GM21528 (cell line): Measurements from ENCODE around the gene PALS1.
"Not testable (repeated sequence)": the region's sequence is repeated elsewhere in the genome, so short reads cannot be mapped to it uniquely, and the experiment has no call there.

Experiments
- ATAC-seq: cut with Tn5 transposase; IDR thresholded peaks from one replicate; pipeline ENCODE4 v1.9.1; 2021; ENCODE audit warnings: mild to moderate bottlenecking, moderate library complexity; ENCODE audit not compliant: unreplicated experiment, low FRiP score

The PALS1 gene

DNA sequence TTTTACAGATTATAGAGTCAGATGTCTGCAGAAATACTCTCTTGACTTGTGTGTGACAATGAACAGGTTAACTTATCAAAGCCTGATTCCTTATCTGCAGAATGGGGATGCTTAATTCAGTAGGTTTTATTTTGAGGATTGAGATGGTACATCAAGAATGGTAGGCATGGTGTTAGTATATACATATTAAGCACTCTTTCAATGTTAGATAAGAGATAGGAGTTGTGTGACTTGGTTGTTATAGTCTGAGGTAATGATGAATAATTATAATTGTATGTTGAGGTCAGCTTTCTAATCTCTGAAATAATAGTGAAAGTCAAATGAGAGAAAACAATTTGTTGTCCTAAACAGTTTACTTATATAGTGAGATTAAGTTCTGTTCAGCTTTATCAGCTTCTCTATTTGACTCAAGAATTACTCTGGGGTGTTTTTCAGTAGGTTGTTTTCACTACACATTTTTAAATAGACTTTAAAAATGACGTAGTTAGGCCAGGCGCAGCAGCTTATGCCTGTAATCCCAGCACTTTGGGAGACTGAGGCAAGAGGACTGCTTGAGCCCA is 11.9 kb downstream of the PALS1 start:
- no peak for ATAC-seq

DNA sequence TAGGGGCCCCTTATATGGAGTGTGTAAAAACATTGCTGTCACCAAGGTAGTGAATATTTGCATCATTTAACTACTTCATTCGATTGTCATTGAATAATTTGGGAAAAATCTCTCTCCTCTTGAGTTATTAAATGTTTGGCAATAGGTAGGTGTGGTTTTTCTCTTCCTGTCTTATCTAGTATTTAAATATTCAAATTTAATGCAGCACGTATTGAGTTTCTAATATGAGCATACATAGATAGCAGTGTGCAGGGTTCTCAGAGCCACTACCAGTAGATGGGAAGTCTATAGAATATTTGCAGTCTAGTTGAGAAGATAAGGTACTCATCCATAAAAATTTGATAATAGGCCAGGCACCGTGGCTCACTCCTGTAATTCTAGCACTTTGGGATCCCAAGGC is 16.7 kb downstream of the PALS1 start:
- ATAC-seq = no peak

DNA sequence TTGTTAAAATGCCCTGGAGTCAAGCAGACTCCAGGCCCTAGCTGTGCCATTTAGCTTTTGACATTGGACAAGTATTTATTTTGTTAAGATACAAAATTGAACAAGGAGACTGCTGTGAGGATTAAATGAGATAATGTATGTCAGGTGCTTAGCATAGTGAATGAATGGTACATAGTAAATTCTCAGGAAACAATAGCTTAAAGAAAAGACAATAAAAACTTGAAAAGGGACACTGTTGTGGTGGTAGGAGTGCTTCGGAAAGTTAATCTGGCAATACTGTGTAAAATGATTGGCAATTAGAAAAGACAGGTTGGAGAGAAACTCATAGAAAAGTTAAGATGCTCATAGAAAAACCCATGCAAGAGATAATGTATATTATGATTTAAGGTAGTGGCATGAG is 19.7 kb downstream of the PALS1 start:
- ATAC-seq = no peak

DNA sequence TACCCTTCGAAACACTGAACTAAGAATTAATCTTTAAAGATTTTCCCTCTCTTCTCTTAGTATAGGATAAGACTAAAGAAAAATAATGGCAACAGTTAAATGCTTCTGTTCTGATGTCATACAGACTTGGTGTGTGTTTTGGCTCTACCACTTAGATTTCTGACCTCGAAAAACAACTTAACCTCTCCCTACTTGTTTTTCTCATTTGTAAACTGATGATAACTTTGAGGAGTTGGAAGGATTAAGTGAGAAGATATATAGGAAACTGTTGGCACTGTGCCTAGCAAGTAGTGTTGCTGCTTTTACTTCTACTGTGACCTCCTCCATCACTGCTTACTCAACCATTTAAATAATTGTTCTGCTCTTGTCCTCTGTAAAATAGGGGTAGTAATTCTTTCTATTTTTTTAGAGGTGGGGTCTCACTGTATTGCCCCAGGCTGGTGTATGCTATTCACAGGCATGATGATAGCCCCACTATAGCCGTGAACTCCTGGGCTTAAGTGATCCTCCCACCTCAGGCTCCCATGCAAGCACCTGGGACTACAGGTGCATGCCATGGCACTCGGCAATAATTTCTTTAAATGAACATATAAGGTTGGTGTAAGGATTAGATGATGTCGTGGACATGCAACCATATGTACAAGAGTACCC is 22.4 kb downstream of the PALS1 start:
- ATAC-seq = no peak

DNA sequence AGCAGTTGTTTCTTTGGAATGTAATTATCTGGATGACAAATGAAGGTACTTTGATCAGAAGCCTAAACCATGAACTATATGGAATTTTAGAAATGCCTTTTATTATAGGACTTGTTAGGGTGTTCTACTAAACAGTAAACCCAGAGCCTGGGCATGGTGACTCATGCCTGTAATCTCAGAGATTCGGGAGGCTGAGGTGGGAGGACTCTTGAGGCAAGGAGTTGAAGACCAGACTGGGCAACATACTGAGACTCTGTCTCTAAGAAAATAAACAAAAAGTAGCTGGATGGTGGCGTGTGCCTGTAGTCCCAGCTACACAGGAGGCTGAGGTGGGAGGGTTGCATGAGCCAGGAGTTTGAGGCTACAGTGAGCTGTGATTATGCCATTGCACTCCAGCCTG is 23.9 kb downstream of the PALS1 start:
- ATAC-seq = no peak

DNA sequence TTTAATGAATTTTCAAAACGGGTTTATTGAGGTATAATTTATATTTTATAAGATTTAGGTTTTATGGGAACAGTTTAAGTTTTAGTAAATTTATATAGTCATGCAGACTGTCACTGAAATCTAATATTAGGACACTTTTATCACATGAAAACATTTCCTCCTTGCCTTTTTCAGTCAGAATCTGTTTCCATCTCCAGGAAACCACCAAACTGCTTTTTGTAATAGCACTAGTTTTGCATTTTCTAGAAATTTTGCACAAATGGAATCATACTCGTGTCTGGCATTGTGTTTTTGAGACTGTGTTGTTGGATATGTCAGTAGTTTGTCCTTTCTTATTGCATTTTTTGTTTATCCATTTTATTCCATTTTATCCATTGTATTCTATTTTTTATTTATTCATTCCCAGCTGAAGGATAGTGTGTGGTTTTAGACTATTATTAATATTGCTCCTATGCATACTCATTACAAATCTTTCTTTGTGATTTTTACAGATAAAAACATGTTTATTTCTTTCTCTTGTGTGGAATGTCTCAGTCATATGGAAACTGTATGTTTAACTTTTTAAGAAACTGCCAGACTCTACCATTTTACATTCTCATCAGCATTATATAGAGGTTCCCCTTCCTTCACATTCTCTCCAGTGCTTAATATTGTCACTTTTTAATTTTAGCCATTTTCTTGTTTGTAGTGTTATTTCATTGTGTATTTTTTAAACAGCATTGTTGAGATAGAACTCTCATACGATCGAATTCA is 26.5 kb downstream of the PALS1 start:
- ATAC-seq = no peak

DNA sequence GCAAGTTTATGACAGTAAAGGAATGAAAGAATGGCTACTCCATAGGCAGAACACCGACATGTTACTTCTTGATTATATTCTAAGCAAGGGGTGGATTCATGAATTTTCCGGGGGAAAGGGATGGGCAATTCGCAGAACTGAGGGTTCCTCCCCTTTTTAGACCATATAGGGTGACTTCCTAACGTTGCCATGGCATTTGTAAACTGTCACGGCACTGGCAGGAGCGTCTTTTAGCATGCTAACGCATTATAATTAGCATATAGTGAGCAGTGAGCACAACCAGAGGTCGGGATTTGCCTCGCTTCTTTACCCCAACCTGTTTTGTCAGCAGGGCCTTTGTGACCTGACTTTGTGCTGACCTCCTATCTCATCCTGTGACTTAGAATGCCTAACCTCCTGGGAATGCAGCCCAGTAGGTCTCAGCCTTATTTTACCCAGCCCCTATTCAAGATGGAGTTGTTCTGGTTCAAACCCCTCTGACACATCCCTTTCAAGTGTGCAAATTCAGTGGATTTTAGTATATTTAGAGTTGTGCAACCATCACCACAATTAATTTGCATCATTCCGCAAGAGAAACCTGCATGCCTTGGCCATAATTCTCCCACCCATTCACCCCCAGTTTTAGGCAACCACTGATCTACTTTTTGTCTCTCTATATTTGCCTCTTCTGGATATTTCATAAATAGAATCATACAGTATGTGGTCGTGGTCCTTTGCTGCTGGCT is 27.4 kb downstream of the PALS1 start:
- no peak for ATAC-seq

DNA sequence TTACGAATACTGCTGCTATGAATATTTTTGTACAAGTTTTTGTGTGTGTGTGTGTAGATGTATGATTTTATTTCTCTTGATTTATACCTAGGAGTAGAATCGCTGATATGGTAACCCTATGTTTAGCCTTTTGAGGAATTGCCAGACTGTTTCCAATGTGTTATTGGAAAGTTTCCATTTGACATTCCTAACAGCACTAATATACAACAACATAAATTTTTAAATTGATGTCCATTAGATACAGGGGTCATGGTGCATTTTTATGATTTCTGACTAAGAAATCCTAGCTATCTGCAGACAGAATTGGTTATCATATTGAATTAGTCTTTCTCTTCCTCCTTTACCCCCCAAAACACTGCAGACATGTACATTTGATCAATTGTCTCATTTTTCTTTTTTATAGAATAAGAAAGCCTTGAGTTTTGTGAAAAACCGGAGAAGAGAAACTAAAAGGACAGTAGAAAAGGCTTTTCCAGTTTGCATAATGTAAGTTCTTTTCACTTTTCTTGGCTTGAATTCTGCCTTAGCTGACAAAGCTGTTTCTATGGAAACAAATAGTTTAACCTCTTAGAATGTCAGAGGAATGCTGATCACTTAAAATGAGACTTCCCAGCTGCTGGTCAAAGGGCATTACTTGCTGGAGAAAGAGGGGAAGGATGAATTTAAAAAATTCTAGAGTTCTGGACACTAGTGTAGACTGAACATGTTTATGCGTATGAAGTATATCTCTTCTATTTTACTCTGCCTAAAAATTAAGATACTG is 28.2 kb downstream of the PALS1 start:
- no peak for ATAC-seq

DNA sequence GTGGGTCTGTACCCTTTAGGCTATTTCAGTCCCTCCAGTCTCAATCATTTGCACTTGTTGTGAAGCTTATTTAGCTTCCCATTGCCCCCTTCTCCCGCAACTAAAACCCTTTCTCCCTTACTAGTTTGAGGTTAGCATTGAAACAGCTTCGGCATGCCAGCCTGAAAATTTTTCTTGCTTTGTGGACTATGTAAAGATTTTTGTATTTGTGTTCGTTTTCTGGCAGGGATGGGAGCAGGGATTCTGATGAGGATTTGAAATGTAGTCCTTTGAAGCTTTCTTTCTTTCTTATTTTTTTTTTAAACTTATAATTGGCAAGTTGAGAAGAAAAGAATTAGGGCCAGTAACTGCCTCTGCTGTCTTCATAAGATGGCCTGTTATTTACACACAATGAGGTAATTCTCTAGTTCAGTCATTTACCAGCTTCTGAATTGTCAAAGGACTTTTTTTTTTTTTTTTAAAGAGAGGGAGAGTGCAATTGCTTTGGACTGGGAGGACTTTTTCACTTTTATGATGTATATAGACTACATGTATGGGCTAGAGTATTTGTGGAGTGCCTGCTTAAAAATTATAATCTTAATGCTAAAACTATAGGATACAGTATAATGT is 29.0 kb downstream of the PALS1 start:
- no peak for ATAC-seq

DNA sequence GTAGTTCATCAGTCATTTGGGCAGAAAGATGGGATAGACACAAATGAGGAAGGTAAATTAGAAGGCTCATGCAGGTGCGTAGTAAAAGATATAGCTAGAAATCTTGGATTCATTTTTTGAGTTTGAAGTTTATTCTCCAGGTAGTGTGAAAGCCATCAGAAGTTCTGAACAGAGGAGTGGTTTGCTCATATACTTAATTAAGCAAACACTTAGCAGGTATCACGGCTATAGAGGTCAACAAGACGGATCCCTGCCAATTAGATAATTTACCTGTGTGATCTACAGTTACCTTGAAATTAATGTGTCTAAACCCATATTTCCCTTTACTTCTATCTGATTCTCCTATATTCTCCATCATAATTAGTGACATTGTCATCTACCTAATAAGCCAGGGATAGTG is 29.7 kb downstream of the PALS1 start:
- no peak for ATAC-seq

DNA sequence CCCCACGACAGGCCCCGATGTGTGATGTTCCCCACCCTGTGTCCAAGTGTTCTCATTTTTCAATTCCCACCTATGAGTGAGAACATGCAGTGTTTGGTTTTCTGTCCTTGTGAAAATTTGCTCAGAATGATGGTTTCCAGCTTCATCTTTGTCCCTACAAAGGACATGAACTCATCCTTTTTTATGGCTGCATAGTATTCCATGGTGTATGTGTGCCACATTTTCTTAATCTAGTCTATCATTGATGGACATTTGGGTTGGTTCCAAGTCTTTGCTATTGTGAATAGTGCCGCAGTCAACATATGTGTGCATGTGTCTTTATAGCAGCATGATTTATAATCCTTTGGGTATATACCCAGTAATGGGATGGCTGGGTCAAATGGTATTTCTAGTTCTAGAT is 32.0 kb downstream of the PALS1 start:
- ATAC-seq = not testable (repeated sequence)

DNA sequence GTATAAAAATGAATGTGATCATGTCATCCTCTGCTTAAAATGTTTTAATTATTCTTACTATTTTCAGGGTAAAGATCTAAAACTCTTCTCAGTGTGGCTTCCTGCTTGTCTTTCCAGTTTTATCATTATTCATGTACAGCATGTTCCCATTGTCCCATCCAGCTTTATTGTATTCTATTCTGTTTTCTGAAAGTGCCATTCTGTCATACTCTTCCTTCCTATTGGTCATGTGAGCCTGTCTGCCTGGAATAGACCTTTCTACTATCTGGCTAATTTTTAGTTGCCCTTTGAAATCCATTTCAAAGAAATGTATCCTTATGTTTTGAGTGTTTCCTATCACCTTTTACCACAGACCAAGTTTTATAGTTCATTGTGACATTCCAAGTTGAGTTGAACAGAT is 34.9 kb downstream of the PALS1 start:
- ATAC-seq = no peak

DNA sequence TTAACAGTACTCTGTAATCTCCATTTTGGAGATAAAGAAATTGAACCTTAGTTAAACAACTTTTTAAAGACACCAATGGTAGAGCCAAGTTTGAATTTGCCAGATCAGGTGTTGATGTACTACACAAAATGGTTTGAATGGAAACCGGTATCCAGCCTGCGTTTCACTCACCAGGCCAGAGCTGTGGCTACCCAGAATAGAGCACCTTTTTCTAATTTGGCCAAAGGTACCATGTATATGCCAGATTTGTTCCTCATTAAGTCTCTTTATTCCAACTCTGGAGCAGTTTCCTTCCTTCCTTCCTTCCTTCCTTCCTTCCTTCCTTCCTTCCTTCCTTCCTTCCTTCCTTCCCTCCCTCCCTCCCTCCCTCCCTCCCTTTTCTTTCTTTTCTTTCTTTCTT is 39.3 kb downstream of the PALS1 start:
- no peak for ATAC-seq

DNA sequence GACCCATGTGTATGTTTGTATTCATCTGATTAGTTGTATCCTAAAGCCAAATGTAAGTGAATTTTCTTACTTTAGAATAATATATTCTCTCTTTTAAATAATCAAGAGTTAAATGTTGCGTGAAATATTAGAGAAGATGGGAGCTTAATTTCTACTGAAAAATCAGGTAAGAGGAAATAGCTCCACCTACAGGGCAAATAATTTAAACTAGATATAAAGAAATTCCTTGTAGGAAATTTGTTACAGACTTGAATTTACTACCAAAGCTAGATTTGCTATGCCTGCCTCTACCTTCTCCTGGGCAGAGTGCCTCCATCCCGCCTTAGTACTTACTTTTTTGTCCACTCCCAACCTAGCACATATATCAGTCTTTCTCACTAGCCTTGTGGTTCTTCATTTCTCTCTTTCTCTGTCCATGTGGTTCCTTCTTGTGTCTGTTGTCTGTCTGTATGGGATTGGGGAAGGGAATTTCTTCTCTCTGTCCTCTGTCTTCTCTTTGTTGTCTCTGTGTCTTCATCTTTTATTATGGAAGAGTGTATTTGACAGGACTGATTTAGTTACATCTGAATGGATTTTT is 44.7 kb downstream of the PALS1 start:
- ATAC-seq = no peak
